ENCODE results near the gene ARHGEF6.
A peak's percentile ranks its signal among the peaks of the same experiment; 100 is the strongest.
"Not testable (repeated sequence)": the region's sequence is repeated elsewhere in the genome, so short reads cannot be mapped to it uniquely, and the experiment has no call there.

The ARHGEF6 gene

DNA sequence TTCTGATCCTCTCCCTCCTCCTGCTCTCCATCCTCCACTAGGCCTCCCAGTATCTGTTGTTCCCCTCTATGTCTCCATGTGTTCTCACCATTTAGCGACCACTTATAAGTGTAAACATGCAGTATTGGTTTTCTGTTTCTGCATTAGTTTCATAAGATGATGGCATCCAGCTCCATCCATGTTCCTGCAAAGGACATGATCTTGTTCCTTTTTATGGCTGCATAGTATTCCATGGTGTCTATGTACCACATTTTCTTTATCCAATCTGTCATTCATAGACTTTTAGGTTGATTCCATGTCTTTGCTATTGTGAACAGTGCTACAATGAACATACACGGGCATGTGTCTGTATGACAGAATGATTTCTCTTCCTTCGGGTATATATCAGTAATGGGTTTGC is 13.9 kb upstream of the ARHGEF6 start:
- POLR2A ChIA-PET; H3K9me3 ChIP-seq (ENCODE audit: control insufficient read depth, insufficient read depth, low read depth, low read length); H3K27ac ChIP-seq (ENCODE audit: extremely low read depth, low read depth, low read length); H3K4me1 ChIP-seq (ENCODE audit: control insufficient read depth, insufficient read depth, low read length); H3K4me3 ChIP-seq (ENCODE audit: low read depth, low read length); H3K36me3 ChIP-seq (ENCODE audit: control insufficient read depth in 2 of 2, insufficient read depth in 1 of 2, low read length in 2 of 2): not testable (repeated sequence)
- CTCF ChIA-PET, result interaction anchor here (0.8 to 1.3 kb wide), 2 partner anchors 11 to 68 kb away, joined by 3 read pairs; no protein-coding TSS in a partner anchor
- TF ChIP-seq, protein P1, sequence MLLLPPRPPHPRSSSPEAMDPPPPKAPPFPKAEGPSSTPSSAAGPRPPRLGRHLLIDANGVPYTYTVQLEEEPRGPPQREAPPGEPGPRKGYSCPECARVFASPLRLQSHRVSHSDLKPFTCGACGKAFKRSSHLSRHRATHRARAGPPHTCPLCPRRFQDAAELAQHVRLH (tag by site-specific recombination; IDR thresholded peaks at IDR 0.05), result 0 out of 2 replicates have a peak, but pooled peaks have one; percentile 20
- peak; percentile 93 for TF ChIP-seq ZNF146 (tag by site-specific recombination; IDR thresholded peaks at IDR 0.05)

DNA sequence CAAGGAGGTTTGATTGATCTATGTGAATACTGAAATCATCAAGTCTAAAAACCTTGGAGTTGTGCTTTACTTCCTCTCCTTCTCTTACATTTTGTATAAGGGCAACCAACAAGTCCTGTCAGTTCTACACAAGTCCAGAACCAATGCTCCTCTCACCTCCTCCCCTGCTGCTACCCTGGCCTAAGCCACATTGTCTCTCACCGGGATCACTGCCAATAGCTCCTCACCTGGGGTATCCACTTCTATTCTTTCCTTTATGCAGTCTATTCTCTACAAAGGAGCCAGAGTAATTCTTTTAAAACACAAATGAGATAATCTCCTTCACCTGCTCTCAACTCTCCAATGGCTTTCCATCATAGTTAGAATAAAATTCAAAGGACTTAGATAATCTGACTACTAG is 13.3 kb upstream of the ARHGEF6 start:
- H3K27ac ChIP-seq (ENCODE audit: extremely low read depth, low read depth, low read length), result no peak overlapping the region
- TF ChIP-seq, protein P2, sequence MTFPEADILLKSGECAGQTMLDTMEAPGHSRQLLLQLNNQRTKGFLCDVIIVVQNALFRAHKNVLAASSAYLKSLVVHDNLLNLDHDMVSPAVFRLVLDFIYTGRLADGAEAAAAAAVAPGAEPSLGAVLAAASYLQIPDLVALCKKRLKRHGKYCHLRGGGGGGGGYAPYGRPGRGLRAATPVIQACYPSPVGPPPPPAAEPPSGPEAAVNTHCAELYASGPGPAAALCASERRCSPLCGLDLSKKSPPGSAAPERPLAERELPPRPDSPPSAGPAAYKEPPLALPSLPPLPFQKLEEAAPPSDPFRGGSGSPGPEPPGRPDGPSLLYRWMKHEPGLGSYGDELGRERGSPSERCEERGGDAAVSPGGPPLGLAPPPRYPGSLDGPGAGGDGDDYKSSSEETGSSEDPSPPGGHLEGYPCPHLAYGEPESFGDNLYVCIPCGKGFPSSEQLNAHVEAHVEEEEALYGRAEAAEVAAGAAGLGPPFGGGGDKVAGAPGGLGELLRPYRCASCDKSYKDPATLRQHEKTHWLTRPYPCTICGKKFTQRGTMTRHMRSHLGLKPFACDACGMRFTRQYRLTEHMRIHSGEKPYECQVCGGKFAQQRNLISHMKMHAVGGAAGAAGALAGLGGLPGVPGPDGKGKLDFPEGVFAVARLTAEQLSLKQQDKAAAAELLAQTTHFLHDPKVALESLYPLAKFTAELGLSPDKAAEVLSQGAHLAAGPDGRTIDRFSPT (tag by site-specific recombination; IDR thresholded peaks at IDR 0.05), result no peak
- TF ChIP-seq ZNF16 (tag by site-specific recombination; IDR thresholded peaks at IDR 0.05; ENCODE audit: low read depth) (no peak), GLIS1 (tag by site-specific recombination; IDR thresholded peaks at IDR 0.05) (no peak), MEIS1 (CRISPR knock-in tag; IDR thresholded peaks at IDR 0.05; ENCODE audit: borderline replicate concordance) (no peak), ZBTB17 (tag by site-specific recombination; IDR thresholded peaks at IDR 0.05) (no peak)
- no peaks in the 10 kb centered on the region for H3K9me3 ChIP-seq (ENCODE audit: control insufficient read depth, insufficient read depth, low read depth, low read length)
- ChIA-PET CTCF (interaction anchor here (0.8 to 1.3 kb wide), 2 partner anchors 11 to 67 kb away, joined by 3 read pairs; no protein-coding TSS in a partner anchor), POLR2A (no interaction called here)
- no peaks in the 10 kb centered on the region for H3K4me1 ChIP-seq (ENCODE audit: control insufficient read depth, insufficient read depth, low read length)
- H3K4me3 ChIP-seq (ENCODE audit: low read depth, low read length), result no peak overlapping the region
- no peaks in the 10 kb centered on the region for H3K36me3 ChIP-seq (ENCODE audit: control insufficient read depth in 2 of 2, insufficient read depth in 1 of 2, low read length in 2 of 2)

DNA sequence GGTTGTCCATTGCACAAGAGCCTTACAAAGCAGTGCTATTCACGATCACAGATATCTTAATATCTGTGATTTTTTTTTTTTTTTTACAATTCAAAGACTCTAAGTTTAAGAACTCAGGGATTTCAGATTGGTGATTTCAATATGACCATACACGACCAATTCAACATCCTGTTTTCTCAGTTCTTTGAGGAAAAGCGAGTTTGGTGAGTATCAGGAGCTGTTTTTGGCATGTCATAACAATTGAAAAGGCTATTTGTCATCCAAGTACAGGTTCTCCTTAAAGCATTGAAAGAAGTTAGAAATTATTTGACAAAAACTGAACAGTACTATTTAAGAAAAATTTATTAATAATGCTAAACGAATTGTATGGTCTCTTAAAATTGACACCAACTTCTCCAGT is 9.1 kb upstream of the ARHGEF6 start:
- Histone ChIP-seq H3K9me3 (ENCODE audit: control insufficient read depth, insufficient read depth, low read depth, low read length) (no peaks in the 10 kb centered on the region), H3K4me3 (ENCODE audit: low read depth, low read length) (no peak overlapping the region), H3K27ac (ENCODE audit: extremely low read depth, low read depth, low read length) (no peak overlapping the region), H3K4me1 (ENCODE audit: control insufficient read depth, insufficient read depth, low read length) (no peaks in the 10 kb centered on the region), H3K36me3 (ENCODE audit: control insufficient read depth in 2 of 2, insufficient read depth in 1 of 2, low read length in 2 of 2) (no peaks in the 10 kb centered on the region)
- CTCF ChIA-PET, result no interaction called here
- TF ChIP-seq, protein P3, sequence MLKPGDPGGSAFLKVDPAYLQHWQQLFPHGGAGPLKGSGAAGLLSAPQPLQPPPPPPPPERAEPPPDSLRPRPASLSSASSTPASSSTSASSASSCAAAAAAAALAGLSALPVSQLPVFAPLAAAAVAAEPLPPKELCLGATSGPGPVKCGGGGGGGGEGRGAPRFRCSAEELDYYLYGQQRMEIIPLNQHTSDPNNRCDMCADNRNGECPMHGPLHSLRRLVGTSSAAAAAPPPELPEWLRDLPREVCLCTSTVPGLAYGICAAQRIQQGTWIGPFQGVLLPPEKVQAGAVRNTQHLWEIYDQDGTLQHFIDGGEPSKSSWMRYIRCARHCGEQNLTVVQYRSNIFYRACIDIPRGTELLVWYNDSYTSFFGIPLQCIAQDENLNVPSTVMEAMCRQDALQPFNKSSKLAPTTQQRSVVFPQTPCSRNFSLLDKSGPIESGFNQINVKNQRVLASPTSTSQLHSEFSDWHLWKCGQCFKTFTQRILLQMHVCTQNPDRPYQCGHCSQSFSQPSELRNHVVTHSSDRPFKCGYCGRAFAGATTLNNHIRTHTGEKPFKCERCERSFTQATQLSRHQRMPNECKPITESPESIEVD (tag by site-specific recombination; IDR thresholded peaks at IDR 0.05), result no peak
- TF ChIP-seq HOXA7 (CRISPR knock-in tag; IDR thresholded peaks at IDR 0.05; ENCODE audit: borderline replicate concordance) (no peak), ZNF548 (tag by site-specific recombination; IDR thresholded peaks at IDR 0.05) (no peak), MZF1 (tag by site-specific recombination; IDR thresholded peaks at IDR 0.05; ENCODE audit: borderline replicate concordance) (no peak), ZNF19 (tag by site-specific recombination; IDR thresholded peaks at IDR 0.05; ENCODE audit: low read depth) (no peak), OSR2 (tag by site-specific recombination; IDR thresholded peaks at IDR 0.05) (no peak), TCF7L2 (IDR thresholded peaks at IDR 0.05; ENCODE audit: borderline replicate concordance, low read depth, low read length) (no peak), ZNF416 (tag by site-specific recombination; IDR thresholded peaks at IDR 0.05) (no peak)
- TF ChIP-seq, protein P4, sequence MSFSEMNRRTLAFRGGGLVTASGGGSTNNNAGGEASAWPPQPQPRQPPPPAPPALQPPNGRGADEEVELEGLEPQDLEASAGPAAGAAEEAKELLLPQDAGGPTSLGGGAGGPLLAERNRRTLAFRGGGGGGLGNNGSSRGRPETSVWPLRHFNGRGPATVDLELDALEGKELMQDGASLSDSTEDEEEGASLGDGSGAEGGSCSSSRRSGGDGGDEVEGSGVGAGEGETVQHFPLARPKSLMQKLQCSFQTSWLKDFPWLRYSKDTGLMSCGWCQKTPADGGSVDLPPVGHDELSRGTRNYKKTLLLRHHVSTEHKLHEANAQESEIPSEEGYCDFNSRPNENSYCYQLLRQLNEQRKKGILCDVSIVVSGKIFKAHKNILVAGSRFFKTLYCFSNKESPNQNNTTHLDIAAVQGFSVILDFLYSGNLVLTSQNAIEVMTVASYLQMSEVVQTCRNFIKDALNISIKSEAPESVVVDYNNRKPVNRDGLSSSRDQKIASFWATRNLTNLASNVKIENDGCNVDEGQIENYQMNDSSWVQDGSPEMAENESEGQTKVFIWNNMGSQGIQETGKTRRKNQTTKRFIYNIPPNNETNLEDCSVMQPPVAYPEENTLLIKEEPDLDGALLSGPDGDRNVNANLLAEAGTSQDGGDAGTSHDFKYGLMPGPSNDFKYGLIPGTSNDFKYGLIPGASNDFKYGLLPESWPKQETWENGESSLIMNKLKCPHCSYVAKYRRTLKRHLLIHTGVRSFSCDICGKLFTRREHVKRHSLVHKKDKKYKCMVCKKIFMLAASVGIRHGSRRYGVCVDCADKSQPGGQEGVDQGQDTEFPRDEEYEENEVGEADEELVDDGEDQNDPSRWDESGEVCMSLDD (tag by site-specific recombination; IDR thresholded peaks at IDR 0.05), result no peak
- POLR2A ChIA-PET, result no interaction called here

Measured in HEK293 (cell line).